Stimulated activated CD4-positive, alpha-beta T cell treated with anti-CD3 and anti-CD28 coated beads, Interleukin-2, amount 100 ng/mL, for 48 hours (primary cell): ENCODE data around the gene ZNF717.
"Not testable (repeated sequence)": the region's sequence is repeated elsewhere in the genome, so short reads cannot be mapped to it uniquely, and the experiment has no call there.

Experiments used
- DNase-seq, 2 donors: peaks; one replicate each; pipeline ENCODE4 v3.0.0-alpha.2; 2020

Gene ZNF717

GRCh38 chr3:75785081-75785755 is at the start of gene ZNF717:
Gene ZNF717 (minus strand): TSS chr3:75785549. CDS start chr3:75783362, 2,187 bp downstream.
- peak; percentile 87 to 89 for DNase-seq

GRCh38 chr3:75831076-75831475 is 45.7 kb upstream of the ZNF717 start:
- DNase-seq = not testable (repeated sequence)

- DNase-seq = not testable (repeated sequence)
Observed at GRCh38 chr3:75818019-75818418, 32.7 kb upstream of the ZNF717 start.

- DNase-seq = not testable (repeated sequence)
Observed at GRCh38 chr3:75816287-75817180, 31.2 kb upstream of the ZNF717 start.

GRCh38 chr3:75814797-75815196 is 29.4 kb upstream of the ZNF717 start:
- no peak for DNase-seq

GRCh38 chr3:75782506-75782905 is 2.8 kb downstream of the ZNF717 start:
- DNase-seq = no peak

GRCh38 chr3:75781079-75781745 is 4.1 kb downstream of the ZNF717 start:
- DNase-seq = no peak

- DNase-seq = not testable (repeated sequence)
Observed at GRCh38 chr3:75777742-75778141, 7.6 kb downstream of the ZNF717 start.

- DNase-seq = not testable (repeated sequence)
Observed at GRCh38 chr3:75771631-75772030, 13.7 kb downstream of the ZNF717 start.

GRCh38 chr3:75768303-75769017 is 16.9 kb downstream of the ZNF717 start:
- DNase-seq = no peak

GRCh38 chr3:75737831-75738493 is 47.4 kb downstream of the ZNF717 start:
- DNase-seq = no peak

GRCh38 chr3:75727985-75728384 is 57.4 kb downstream of the ZNF717 start:
- DNase-seq = no peak

- DNase-seq = no peak
Observed at GRCh38 chr3:75692061-75692460, 93.3 kb downstream of the ZNF717 start.

- no peak for DNase-seq
Observed at GRCh38 chr3:75687323-75687722, 98.0 kb downstream of the ZNF717 start.
